ENCODE results near the gene LINC01488. TPM values are rescaled to one million over a fixed set of nuclear protein-coding genes. Genes with fewer than 3 reads are reported as not detected.
A peak's percentile ranks its signal among the peaks of the same experiment; 100 is the strongest.

LINC01488 gene
- total RNA-seq, 1 experiment from 2014 or later, result not detected

DNA sequence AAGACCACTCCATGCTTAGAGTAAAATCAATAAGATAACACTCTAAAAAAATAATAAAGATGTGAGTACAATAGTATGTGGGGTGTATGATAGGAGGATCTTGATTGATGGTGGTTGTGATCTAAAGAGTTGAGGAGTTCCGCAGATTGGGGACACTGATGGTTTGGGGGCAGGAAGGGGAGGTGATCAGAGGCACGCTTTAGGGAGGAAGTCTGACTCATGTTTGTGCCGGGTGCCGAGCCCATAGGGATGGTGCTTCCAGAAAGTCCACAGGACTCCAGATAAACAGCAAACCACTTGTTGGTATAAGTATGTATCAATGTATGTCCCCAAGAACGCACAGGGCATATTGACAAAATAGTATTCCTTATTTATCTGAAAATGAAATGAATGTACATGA lies 27.5 kb downstream of the LINC01488 start:
- peak; percentile 25 for DNase-seq (ENCODE audit: low read depth)

DNA sequence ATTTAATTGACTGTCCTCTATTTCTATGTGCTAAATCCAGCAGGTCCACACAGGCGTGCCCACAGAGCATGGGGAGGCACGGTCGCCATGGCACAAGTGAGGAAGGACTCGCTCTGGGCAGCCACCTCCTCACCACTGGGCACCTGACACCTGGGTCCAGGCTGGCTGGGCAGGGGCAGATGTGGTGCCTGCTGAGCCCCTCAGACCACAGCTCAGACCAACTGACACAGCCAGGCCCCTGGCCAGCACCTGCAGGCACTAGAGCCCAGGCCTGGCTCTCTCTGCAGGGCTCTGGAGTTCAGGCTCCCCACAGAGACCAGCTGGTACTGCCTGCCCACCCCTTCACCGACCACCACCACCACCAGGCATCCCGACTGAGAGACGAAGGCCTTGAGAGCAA lies 27.9 kb downstream of the LINC01488 start:
- no peak for DNase-seq (ENCODE audit: low read depth)

DNA sequence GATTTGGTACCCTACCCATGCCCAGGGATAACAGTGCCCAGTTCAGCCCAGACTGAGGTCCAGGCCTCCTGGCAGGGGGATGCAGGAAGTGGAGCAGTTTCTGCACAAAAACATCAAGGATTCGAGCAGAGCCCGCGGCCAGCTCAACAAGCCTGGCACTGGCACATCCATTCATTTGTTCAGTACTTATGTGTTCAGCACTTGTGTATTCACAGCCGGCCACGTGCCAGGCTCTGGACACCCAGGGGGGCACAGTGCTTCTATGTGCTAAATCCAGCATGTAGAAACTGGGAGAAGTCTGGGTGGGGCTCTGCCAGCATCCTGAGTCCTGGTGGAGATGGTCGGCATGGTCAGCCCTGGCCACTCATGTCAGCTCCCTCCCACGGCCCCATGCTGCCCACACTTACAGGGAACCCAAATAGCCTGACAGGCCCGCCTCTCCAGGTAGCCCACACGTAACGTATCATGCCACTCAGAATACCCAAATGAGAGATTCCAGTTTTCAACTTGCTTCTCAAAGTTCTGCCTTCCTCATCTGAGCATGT lies 28.5 kb downstream of the LINC01488 start:
- DNase-seq (ENCODE audit: low read depth), result no peak

DNA sequence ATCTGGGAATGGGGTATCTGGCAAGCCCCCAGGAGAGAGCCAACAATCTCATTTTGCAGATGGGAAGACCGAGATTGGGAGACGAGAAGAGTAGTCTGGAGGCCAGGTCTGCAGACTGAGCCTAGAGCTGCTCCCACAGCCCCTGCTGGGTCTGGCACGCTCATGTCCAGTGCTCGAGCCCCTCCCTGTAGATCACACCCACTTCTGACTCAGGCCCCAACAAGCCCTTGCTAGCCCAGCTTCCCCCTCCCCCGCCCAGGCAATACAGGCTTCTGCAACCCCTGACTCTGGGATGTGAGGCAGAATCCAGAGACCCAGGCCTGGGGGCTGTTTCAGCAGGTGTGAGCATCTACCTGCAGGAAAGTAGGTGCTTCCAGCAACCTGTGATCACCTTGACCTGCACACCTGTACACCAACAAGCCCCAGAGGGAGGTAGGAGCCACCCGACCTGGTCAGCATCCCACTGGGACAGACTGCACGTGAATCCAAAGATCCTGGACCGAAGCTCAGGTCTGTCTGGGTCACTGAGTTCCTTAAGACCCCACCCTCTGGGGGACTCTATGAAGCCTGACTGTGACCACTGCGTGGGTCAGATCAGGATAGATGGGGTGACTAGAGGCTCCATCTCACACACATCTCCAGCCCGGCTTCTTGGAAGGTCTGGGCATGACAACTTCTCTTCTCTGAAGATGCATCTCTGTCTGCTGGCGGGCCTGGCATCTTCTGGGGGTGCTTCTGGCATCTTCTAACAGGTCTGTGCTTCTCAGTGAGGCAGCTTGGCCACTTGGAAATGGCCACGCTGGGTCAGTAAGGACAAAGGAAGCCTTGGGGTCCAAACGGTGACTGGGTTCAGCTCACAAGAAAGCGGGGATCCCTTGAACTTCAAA lies 29.3 kb downstream of the LINC01488 start:
- peak; percentile 58 for DNase-seq (ENCODE audit: low read depth)

DNA sequence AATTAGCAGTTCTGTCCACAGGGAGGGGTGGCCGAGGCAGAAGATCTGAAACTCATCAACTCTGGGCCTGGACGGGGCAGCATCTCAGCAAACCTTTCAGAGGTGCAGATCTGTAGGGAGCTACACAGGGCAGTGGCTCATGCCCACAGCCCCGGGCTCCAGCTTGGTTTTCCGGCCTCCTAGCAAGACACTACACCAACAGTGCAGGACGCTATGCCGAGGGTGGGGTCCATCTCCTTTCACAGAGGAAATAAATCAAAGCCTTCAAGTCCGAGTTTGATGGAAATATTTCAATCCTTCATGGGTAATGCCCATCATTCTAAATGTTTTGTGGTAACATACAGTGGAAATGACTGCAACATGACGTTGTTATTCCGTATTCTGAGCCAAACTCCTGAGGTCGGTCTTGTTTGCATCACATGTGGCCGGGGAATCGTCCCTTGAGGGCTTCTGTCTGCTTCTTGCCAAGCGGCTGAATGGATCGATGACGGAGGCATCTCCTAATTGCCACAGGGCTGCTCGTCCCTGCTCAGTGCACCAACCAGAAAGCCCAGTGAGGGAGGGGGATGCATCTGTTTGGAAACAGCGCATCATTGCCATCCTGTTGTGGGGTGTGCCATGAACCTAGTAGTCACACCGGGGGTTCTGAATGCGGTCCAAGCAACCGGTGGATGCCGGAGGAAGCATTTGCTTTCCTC lies 30.0 kb downstream of the LINC01488 start:
- DNase-seq (ENCODE audit: low read depth), result no peak

DNA sequence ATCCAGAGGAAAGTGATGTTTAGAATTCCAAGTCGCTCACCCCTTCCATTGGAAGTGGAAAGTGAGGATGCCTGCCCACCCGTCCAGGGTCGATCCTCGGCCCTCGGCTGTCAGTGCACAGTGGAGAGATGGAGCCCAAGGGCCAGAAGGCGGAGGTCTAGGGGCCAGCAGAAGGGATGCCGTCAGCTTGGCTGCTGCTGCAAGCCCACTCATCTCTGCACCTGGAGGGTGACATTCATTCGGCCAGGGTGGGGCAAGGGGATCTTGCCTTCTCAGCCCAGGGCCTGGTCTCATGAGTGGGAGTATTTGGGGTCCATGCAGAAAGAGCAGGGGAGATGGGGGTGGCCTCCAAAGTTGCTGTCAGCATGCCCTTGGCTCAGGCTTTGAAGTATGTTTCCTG lies 30.7 kb downstream of the LINC01488 start:
- DNase-seq (ENCODE audit: low read depth), result no peak

DNA sequence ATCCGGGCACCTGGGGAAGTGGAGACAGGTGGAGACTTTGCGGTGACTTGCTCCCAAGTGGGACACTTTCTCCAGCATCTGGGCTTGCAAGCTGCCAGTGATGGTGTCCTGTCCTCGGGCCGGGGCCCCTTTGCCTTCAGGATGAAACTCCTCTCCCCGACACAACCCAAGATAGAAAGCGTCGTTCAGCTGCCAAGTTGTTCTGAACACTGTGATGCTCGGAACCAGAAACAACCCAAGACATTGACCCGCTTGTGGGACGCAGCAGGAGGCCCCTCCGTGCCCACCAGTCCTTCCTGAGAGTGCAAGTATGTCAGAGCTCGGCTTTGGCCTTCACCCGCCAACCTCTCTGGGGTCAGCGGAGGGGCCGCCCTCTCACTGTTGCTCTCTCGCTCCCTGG lies 31.3 kb downstream of the LINC01488 start:
- DNase-seq (ENCODE audit: low read depth), result no peak

DNA sequence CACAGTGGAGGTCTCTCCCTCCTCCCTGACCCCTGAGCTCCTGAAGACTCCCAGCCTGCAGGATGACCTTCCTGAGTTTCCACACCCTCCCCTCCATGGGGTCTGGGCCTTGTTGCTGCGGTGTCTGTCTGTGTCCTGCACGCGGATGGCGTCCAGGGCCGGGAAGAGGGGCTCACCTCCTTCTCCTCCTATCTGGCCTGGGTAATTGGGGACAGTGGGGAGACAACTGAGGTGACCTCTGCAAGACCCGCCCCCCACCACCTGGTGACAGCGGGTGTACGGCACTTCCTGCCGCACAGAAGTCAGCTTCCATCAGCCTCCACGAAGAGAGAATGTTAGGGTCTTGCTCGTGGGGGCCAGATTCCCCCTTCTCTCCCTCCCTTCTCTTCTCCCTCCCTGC lies 31.7 kb downstream of the LINC01488 start:
- no peak for DNase-seq (ENCODE audit: low read depth)

DNA sequence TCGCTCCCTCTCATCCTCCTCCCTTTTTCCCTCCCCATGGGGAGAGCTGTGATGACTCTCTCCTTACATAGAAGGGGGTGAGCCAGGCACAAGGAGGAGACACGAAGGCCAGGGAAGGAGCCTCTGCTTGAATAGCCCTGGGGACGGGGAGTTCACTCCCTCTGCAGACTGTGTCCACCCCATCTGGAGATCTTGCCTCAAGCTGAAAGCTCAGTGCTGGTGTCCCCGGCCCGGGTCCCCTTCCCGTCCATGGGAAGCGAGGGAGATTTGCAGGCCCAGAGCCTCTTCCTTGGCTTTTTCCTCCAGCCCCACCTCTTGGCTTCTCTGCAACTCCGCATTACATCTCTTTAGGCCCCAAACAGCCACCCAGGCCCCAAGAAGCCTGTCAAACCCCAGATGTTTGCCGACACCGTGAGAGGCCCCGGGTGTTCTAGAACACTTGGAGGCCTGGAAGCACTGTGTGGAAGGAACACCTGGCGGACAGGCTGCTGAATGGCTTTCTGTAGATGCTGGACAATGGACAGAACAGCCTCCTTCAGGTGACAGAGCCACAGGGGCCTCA lies 32.3 kb downstream of the LINC01488 start:
- DNase-seq (ENCODE audit: low read depth), result no peak

DNA sequence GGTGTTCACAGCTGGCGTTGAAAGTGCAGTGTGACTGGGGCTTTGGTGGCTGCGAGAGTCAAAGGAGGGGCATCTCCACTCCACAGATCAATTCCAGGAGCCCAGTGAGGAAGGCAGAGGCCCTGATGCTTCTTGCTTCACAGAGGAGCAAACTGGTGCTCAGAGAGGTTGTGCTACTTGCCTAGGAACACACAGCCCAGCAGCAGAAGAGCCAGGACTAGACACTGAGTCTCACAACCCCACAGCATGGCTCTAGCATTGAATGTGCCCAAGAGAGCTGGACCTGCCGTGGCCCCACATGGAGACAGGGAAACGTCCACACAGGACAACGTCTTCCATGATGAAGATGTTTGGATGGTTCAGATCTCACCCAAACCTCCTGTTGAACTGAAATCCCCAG lies 33.3 kb downstream of the LINC01488 start:
- DNase-seq (ENCODE audit: low read depth), result no peak

DNA sequence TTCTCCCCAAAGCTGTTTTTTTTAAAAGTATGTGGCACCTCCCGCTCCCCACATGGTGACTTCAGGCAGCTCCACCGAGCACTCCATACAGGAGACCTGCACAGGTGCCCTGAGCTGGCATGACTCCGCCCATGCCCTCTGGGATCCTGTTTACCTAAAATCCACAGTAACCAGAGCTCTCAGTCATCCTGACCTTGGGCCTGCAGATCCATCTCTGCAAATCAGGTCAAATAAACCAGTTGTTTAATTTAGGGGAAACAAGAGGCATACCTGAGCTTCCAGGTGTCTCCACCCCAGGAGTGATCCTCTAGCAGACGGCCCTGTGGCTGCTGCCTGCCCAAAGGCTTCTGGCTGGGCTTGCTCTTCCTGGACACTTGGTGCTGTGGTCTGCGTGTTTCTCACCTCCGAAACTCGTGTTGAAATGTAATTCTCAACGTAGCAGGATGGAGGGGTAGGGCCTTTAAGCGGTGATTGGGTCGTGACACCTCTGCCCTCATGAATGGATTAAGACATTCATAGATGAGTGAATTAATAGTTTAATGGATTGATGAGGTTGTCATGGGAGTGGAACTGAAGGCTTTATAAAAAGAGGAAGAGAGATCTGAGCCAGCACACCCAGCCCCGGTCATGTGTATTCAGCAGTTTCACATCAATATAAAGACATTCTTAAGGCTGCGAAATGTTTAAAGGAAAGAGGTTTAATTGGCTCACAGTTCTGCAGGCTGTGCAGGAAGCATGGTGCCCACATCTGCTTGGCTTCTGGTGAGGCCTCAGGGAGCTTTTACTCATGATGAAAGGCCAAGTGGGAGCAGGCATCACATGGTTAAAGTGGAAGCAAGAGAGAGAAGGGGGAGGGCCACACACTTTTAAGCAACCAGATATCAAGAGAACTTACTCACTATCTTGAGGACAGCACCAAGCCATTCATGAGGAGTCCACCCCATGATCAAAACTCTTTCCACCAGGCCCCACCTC lies 34.1 kb downstream of the LINC01488 start:
- no peak for DNase-seq (ENCODE audit: low read depth)

DNA sequence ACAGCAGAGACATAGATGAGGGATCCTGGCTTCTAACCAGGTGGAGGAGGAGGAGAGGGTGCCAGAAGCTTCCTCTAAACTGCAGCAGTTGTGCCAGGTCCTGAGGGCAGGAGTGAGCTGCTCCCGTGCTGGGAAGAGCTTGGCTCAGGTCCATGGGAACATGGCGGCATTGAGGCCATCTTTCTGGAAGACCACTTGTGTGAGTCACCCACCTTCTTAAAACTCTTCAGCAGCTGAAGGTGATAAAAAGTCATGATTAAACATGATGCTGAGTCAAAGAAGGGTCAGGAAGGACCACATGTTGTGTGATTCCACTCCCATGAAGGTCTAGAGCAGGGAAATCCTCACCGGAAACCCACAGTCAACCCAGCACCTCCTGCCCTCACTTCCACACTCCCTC lies 35.1 kb downstream of the LINC01488 start:
- DNase-seq (ENCODE audit: low read depth), result peak; percentile 69

DNA sequence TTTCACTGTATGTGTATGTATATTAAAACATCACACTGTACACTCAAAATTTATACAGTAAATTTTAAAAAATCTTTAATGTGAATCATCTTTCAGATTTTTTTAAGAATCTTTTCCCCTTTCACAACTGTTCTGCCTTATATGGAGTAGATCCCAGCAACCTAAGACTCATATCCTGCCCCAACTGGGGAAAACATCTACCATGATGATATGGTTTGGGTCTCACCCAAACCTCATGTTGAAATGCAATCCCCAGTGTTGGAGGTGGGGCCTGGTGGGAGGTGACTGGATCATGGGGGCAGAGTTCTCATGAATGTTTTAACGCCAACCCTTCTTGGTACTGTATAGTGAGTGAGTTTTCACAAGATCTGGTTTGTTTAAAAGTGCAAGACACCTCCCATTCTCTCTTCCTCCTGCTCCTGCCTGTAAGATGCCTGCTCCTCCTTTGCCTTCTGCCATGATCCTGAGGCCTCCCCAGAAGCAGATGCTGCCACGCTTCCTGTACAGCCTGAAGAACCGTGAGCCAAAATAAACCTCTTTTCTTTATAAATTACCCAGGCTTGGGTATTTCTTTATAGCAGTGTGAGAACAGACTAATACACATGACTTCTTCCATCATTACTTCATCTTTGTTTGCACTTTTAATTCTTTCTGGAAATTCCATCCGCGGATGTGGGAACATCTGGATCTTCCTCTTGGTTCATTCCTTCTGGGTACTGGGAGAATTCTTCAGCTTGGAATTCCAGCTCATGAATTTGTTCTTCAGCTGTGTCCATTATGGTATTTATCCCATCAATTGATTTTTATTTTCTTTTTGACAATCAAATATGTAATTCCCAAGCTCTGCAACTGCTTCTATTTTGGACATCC lies 36.9 kb downstream of the LINC01488 start:
- peak; percentile 86 for DNase-seq (ENCODE audit: low read depth)

DNA sequence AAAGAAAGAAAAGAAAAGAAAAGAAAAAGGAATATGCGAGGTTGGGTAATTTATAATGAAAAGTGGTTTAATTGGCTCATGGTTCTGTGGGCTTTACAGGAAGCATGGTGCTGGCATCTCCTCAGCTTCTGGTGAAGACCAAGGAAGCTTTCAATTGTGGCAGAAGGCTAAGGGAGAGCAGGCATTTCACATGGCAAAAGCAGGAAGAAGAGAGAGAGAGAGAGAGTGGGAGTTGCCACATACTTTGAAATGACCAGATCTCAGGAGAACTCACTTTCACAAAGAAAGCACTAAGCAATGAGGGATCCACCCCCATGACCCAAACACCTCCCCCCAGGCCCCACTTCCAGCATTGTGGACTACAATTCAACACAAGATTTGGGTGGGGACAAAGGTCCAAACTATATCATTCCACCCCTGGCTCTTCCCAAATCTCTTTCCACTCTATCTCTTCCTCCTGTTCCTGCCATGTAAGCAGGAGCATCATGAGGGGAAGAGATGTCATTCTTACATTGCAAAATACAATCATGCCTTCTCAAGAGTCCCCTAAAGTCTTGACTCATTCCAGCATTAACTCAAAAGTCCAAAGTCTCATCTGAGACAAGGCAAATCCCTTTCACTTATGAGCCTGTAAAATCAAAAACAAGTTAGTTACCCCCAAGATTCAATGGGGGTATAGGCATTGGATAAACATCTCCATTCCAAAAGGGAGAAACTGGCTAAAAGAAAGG lies 38.9 kb downstream of the LINC01488 start:
- DNase-seq (ENCODE audit: low read depth), result no peak

DNA sequence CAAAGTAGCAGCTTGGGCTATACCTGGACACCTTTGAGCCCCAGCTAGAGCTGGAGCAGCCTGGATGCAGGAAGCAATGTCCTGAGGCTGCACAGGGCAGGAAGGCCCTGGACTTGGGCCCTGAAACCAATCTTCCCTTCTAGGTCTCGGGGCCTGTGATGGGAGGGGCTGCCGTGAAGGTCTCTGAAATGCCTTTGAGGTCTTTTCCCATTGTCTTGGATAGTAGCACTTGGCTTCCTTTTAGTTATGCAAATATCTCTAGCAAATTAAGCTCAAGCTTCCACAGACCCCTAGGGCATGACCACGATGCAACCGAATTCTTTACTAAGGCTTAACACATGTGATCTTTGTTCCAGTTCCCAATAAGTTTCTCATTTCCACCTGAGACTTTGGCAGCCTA lies 40.0 kb downstream of the LINC01488 start:
- DNase-seq (ENCODE audit: low read depth), result no peak

DNA sequence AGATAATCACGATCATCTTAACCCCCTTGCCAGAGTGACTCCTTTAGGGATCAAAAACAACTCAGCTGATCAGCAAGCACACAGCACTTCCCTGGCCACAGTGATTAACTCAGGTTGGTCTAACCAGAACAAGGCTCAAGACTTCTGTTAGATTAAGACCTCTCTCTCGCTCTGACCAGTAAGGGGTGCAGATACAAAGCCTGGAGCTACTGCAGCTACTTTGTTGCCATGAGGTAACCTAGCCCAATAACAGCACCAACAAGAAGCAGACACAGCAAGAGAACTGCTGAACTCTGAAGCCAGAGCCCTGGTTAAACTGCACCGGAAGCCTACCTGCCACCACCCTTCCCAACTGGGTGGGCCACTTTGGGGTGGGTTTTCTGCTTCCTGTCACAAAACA lies 42.0 kb downstream of the LINC01488 start:
- DNase-seq (ENCODE audit: low read depth), result no peak

DNA sequence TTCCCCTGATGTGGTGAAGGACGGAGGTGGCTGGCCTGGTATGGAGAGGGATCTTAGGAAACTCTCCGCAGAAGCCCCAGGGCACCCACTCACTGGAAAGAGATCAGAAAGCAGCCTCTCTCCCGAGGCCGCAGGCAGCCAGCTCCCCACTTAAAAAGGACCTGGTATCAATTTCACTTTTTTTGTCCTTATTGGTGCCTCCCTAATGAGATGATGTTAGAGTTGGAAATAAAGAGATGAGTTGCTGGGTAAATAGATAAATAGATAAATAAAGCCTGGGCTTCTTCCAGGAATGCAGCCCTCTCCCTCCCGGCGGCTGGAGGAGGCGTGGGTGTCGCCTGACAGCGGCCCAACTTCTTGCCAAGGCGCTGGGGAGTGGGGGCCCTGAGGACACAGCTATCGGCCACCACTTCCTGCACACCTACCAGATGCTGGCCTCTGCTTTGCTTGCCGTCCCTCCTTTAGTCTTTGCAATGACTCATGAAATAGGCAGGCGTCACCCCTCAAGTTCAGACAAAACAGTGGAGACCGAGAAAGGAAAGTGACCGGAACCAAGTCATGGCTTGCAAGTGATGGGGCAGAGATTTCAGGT lies 42.9 kb downstream of the LINC01488 start:
- DNase-seq (ENCODE audit: low read depth), result peak; percentile 27

DNA sequence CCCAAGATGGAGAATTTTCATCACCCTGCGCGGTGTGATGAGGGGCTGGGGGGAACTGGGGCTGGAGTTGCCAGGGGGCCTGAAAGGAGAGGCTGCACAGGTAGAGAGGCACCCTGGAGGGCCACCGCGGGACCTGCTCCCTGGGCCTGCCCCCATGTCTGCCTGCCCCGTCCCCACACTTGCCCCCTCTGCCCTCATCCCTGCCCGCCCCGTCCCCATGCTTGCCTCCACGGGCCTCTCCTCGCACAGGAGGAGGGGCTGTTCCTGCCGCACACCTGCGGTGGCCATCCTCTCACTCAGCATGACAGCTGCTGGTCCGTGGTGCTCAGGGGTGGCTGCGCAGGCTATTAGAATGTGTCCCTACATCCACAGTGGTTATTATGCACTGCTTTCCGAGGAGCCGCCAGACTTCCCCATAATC lies 43.5 kb downstream of the LINC01488 start:
- DNase-seq (ENCODE audit: low read depth), result no peak

Data from HT1080 (cell line).